ENCODE data around the gene WSCD2. TPM values are rescaled to one million over a fixed set of nuclear protein-coding genes. Genes with fewer than 3 reads are reported as not detected.

WSCD2 gene
- polyA plus RNA-seq, 1 of the 3 experiments (the other 2 are of a cell fraction): 0.03 TPM

- H3F3A ChIP-seq (replicated peaks; ENCODE audit: insufficient read depth): no peaks in the 10 kb centered on the region
- no peak overlapping the region for H3K9ac ChIP-seq
- ChIA-PET CTCF (interaction anchor here (1.1 to 1.5 kb wide), 3 partner anchors 10 to 333 kb away, joined by 3 to 6 read pairs (median 4); no protein-coding TSS in a partner anchor), POLR2A (no interaction called here)
- no peaks in the 10 kb centered on the region for H3K9me2 ChIP-seq
- H3K36me3 ChIP-seq (replicated peaks in 1 of 2; ENCODE audit: control insufficient read depth in 1 of 2, insufficient read depth in 2 of 2, low read length in 1 of 2): no peaks in the 10 kb centered on the region
- TF ChIP-seq RXRA (IDR thresholded peaks at IDR 0.05; ENCODE audit: borderline replicate concordance, low read depth) (no peak), MXI1 (IDR thresholded peaks at IDR 0.05; ENCODE audit: low read depth, low read length) (no peak), EZH2phosphoT487 (IDR thresholded peaks at IDR 0.05; ENCODE audit: borderline replicate concordance, low read depth) (no peak), ELF1 (IDR thresholded peaks at IDR 0.05) (no peak), FOXJ3 (CRISPR knock-in tag; IDR thresholded peaks at IDR 0.05) (no peak), JUND (IDR thresholded peaks at IDR 0.05) (no peak), ZBTB33 (IDR thresholded peaks at IDR 0.05; ENCODE audit: borderline replicate concordance, low read depth) (no peak), USF1 (IDR thresholded peaks at IDR 0.05; ENCODE audit: borderline replicate concordance, low read depth) (no peak), CHD2 (IDR thresholded peaks at IDR 0.05; ENCODE audit: low read length, partially characterized antibody) (no peak), PBX3 (IDR thresholded peaks at IDR 0.05) (no peak), RCOR1 (IDR thresholded peaks at IDR 0.05; ENCODE audit: low read length) (no peak), TCF12 (IDR thresholded peaks at IDR 0.05) (no peak)
- no peak overlapping the region for H3K4me2 ChIP-seq
- 38% methylated on average over 1 of the region's 1 CpG for WGBS (ENCODE audit: low lambda C conversion rate)
- no peaks in the 10 kb centered on the region for H3K27me3 ChIP-seq (ENCODE audit: insufficient read depth)
- peaks cover 0 to 10% of the 10 kb centered on the region in 2 experiments; a peak in 1 of 4 replicates for H3K4me1 ChIP-seq (ENCODE audit: control insufficient read depth in 1 of 2, insufficient read depth in 2 of 2, low read depth in 1 of 2, low read length in 1 of 2)
- no peak overlapping the region for H2AFZ ChIP-seq (ENCODE audit: low read depth)
- no peak overlapping the region for H3K4me3 ChIP-seq (ENCODE audit: low read depth in 2 of 2, low read length in 1 of 2)
- no peaks in the 10 kb centered on the region for H3K79me2 ChIP-seq (ENCODE audit: insufficient read depth)
- no peaks in the 10 kb centered on the region for H4K20me1 ChIP-seq (ENCODE audit: insufficient read depth)
- H3K9me3 ChIP-seq: no peaks in the 10 kb centered on the region
- H3K27ac ChIP-seq (ENCODE audit: low read depth in 2 of 2, low read length in 1 of 2): no peak overlapping the region
- no peak for DNase-seq
Measured at GRCh38 chr12:108185002-108185401, 55.9 kb downstream of the WSCD2 start.

- H3K9me3 ChIP-seq: no peaks in the 10 kb centered on the region
- TF ChIP-seq TEAD4 (IDR thresholded peaks at IDR 0.05; ENCODE audit: borderline replicate concordance, insufficient read depth) (no peak), RAD21 (IDR thresholded peaks at IDR 0.05; ENCODE audit: low read length) (no peak), GATA2 (CRISPR knock-in tag; IDR thresholded peaks at IDR 0.05) (peak; percentile 14; the same call in 1 of the 2 replicates), REST (IDR thresholded peaks at IDR 0.05; ENCODE audit: low read depth, low read length) (no peak), MAX (IDR thresholded peaks at IDR 0.05; ENCODE audit: low read depth) (no peak)
- H3K27ac ChIP-seq (ENCODE audit: low read depth in 2 of 2, low read length in 1 of 2): peak overlapping the region in 1 of 2 experiments; percentile 75; a peak in 2 of 4 replicates
- no peak overlapping the region for H3K9ac ChIP-seq
- WGBS (ENCODE audit: low lambda C conversion rate): 9% methylated on average over 5 of the region's 5 CpGs
- H2AFZ ChIP-seq (ENCODE audit: low read depth): no peak overlapping the region
- no peaks in the 10 kb centered on the region for H3K27me3 ChIP-seq (ENCODE audit: insufficient read depth)
- POLR2A ChIA-PET: no interaction called here
- H4K20me1 ChIP-seq (ENCODE audit: insufficient read depth): no peaks in the 10 kb centered on the region
- DNase-seq: no peak
- no peak overlapping the region for H3K4me2 ChIP-seq
- no peak overlapping the region for H3K4me3 ChIP-seq (ENCODE audit: low read depth in 2 of 2, low read length in 1 of 2)
- no peaks in the 10 kb centered on the region for H3K9me2 ChIP-seq
- H3K36me3 ChIP-seq (replicated peaks in 1 of 2; ENCODE audit: control insufficient read depth in 1 of 2, insufficient read depth in 2 of 2, low read length in 1 of 2): no peaks in the 10 kb centered on the region
- H3F3A ChIP-seq (replicated peaks; ENCODE audit: insufficient read depth): no peaks in the 10 kb centered on the region
- CTCF ChIA-PET: interaction anchor here (1.1 to 1.4 kb wide), 2 partner anchors 59 to 194 kb away, joined by 3 to 5 read pairs; partner anchors contain the start of gene WSCD2
- no peaks in the 10 kb centered on the region for H3K79me2 ChIP-seq (ENCODE audit: insufficient read depth)
- H3K4me1 ChIP-seq (ENCODE audit: control insufficient read depth in 1 of 2, insufficient read depth in 2 of 2, low read depth in 1 of 2, low read length in 1 of 2): peaks cover 0 to 27% of the 10 kb centered on the region in 2 experiments; a peak in 1 of 4 replicates
Measured at GRCh38 chr12:108187831-108188230, 58.7 kb downstream of the WSCD2 start.

Data from SK-N-SH (cell line).